Measurements from ENCODE around the gene SIGLEC10. TPM values are rescaled to one million over a fixed set of nuclear protein-coding genes. Genes with fewer than 3 reads are reported as not detected.

The SIGLEC10 gene
- total and polyA plus RNA-seq, 9 of the 15 experiments (the other 6 are each of a cell fraction or from before 2014, with no cell fraction given): 0.10 to 1.8 (median 0.82) TPM

DNA sequence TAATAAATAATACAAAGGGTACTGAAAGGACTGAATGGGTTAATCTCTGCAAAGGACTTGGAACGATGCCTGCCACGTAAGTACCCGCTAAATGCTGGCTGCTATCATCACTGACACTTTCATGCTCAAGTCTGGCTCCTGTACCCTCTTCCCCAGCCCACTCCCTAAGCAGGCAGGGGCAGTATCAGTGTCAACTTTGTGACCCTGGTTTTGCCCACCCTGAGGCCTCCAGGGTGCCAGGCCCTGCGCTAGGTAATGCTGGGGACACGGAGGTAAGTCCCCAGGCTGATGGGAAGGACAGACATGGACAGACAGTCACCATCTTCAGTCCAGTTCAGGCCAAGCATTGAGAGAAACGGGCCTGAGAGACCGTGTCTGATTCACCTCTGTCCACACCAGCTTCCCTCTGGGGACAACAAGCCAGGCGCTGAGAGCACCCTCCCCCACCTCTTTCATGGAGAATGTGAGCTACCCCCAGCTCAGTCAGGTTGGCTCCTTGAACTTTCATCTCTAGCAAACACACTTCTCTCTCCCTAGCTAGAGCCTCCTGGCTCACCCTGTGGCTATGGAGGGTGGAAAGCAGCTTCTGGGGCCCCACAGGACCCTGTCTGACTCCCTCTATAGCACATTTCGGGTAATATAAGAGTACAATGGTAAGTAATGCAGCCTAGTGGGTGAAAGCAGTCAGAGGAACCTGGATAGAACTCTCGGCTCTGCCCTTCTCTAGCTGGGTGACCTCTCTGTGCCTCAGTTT, 52.1 kb downstream of the SIGLEC10 start (continued):
- TF ChIP-seq, protein P1, sequence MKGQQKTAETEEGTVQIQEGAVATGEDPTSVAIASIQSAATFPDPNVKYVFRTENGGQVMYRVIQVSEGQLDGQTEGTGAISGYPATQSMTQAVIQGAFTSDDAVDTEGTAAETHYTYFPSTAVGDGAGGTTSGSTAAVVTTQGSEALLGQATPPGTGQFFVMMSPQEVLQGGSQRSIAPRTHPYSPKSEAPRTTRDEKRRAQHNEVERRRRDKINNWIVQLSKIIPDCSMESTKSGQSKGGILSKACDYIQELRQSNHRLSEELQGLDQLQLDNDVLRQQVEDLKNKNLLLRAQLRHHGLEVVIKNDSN (CRISPR knock-in tag; IDR thresholded peaks at IDR 0.05): no peak
- TF ChIP-seq, protein P2, sequence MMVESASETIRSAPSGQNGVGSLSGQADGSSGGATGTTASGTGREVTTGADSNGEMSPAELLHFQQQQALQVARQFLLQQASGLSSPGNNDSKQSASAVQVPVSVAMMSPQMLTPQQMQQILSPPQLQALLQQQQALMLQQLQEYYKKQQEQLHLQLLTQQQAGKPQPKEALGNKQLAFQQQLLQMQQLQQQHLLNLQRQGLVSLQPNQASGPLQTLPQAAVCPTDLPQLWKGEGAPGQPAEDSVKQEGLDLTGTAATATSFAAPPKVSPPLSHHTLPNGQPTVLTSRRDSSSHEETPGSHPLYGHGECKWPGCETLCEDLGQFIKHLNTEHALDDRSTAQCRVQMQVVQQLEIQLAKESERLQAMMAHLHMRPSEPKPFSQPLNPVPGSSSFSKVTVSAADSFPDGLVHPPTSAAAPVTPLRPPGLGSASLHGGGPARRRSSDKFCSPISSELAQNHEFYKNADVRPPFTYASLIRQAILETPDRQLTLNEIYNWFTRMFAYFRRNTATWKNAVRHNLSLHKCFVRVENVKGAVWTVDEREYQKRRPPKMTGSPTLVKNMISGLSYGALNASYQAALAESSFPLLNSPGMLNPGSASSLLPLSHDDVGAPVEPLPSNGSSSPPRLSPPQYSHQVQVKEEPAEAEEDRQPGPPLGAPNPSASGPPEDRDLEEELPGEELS (CRISPR knock-in tag; IDR thresholded peaks at IDR 0.05; ENCODE audit: borderline replicate concordance): no peak
- no peak for TF ChIP-seq CEBPB (tag; IDR thresholded peaks at IDR 0.05)
- peak; percentile 5 for TF ChIP-seq TBP (optimal IDR thresholded peaks at IDR 0.05; ENCODE audit: low read depth, low read length)
- TF ChIP-seq KHSRP (IDR thresholded peaks at IDR 0.05): no peak
- TF ChIP-seq MAFF (IDR thresholded peaks at IDR 0.05; ENCODE audit: low read length): no peak
- TF ChIP-seq FOXK1 (CRISPR knock-in tag; IDR thresholded peaks at IDR 0.05; ENCODE audit: borderline replicate concordance): no peak
- TF ChIP-seq NCOA1 (IDR thresholded peaks at IDR 0.05; ENCODE audit: low read depth): no peak
- TF ChIP-seq HDAC8 (tag; IDR thresholded peaks at IDR 0.05): no peak
- no peak for TF ChIP-seq BCL6 (CRISPR knock-in tag; IDR thresholded peaks at IDR 0.05)
- TF ChIP-seq STAG1 (CRISPR knock-in tag; IDR thresholded peaks at IDR 0.05; ENCODE audit: borderline replicate concordance): no peak
- TF ChIP-seq ZNF699 (CRISPR knock-in tag; IDR thresholded peaks at IDR 0.05; ENCODE audit: insufficient replicate concordance): no peak
- no peak for TF ChIP-seq SP1 (CRISPR knock-in tag; IDR thresholded peaks at IDR 0.05)
- no peak for TF ChIP-seq RNF2 (IDR thresholded peaks at IDR 0.05)
- TF ChIP-seq SNIP1 (IDR thresholded peaks at IDR 0.05; ENCODE audit: low read depth): no peak
- no peak for TF ChIP-seq LARP7 (IDR thresholded peaks at IDR 0.05)
- no peak for TF ChIP-seq ELF2 (CRISPR knock-in tag; IDR thresholded peaks at IDR 0.05)
- peak; percentile 8; the same call in 1 of the 2 replicates for TF ChIP-seq POLR2A (conservative IDR thresholded peaks at IDR 0.05)
- no peak for TF ChIP-seq ZFP36 (IDR thresholded peaks at IDR 0.05; ENCODE audit: low read depth, low read length, partially characterized antibody)
- TF ChIP-seq, protein P3, sequence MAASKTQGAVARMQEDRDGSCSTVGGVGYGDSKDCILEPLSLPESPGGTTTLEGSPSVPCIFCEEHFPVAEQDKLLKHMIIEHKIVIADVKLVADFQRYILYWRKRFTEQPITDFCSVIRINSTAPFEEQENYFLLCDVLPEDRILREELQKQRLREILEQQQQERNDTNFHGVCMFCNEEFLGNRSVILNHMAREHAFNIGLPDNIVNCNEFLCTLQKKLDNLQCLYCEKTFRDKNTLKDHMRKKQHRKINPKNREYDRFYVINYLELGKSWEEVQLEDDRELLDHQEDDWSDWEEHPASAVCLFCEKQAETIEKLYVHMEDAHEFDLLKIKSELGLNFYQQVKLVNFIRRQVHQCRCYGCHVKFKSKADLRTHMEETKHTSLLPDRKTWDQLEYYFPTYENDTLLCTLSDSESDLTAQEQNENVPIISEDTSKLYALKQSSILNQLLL (CRISPR knock-in tag; IDR thresholded peaks at IDR 0.05; ENCODE audit: borderline replicate concordance): no peak
- TF ChIP-seq NFE2L1 (tag; IDR thresholded peaks at IDR 0.05; ENCODE audit: borderline replicate concordance, low read depth): no peak
- no peak for TF ChIP-seq NFATC3 (IDR thresholded peaks at IDR 0.05)
- no peak for TF ChIP-seq ZNF444 (CRISPR knock-in tag; IDR thresholded peaks at IDR 0.05)
- TF ChIP-seq MYC (IDR thresholded peaks at IDR 0.05; ENCODE audit: low read depth, low read length): no peak; the same call in 1 of the 2 replicates
- TF ChIP-seq MYC (CRISPR knock-in tag; IDR thresholded peaks at IDR 0.05; ENCODE audit: borderline replicate concordance, low read depth): no peak
- no peak for TF ChIP-seq NELFE (IDR thresholded peaks at IDR 0.05; ENCODE audit: insufficient read depth, insufficient read length)
- no peak for TF ChIP-seq CCNT2 (IDR thresholded peaks at IDR 0.05; ENCODE audit: borderline replicate concordance, extremely low read depth, insufficient read length, low read depth, low read length)
- peak; percentile 29 to 68; a peak in 2 of 4 replicates for TF ChIP-seq FOXK2 (conservative IDR thresholded peaks at IDR 0.05 in 1 of 2, IDR thresholded peaks at IDR 0.05 in 1 of 2; ENCODE audit: low read depth in 2 of 2)

Measured in K562 (cell line).